HG03139 (cell line): Measurements from ENCODE around the gene PRDM10.
A peak's percentile ranks its signal among the peaks of the same experiment; 100 is the strongest.
"Not testable (repeated sequence)": the region's sequence is repeated elsewhere in the genome, so short reads cannot be mapped to it uniquely, and the experiment has no call there.

Experiments
- ATAC-seq: cut with Tn5 transposase; IDR thresholded peaks from one replicate; pipeline ENCODE4 v1.9.1; 2021; ENCODE audit not compliant: unreplicated experiment

Gene PRDM10

DNA sequence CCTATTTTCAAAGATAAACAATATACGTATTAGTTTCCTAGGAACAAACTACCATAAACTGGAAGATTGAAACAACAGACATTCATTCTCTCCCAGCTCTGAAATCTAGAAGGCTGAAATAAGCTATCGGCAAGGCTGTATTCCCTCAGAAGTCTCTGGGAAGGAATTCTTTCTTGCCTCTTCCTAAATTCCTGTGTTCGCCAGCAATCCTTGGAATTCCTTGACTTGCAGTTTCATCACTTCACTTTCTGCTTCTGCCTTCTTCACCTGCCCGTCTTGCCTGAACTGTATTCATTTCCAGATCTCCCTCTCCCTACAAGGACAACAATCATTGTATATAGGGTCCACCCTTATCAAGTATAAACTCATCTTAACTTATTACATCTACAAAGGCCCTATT is 17.7 kb upstream of the PRDM10 start:
- no peak for ATAC-seq

DNA sequence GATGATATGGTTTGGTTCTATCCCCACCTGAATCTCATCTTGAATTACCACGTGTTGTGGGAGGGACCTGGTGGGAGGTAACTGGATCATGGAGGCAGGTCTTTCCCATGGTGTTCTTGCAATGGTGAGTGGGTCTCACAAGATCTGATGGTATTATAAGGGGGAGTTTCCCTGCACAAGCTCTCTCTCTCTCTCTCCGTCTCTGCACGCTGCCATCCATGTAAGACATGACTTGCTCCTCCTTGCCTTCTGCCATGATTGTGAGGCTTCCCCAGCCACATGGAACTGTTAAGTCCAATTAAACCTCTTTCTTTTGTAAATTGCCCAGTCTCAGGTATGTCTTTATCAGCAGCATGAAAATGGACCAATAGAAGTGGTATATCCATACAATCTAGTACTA is 13.2 kb upstream of the PRDM10 start:
- ATAC-seq = not testable (repeated sequence)

GRCh38 chr11:130008326-130008725 is 5.7 kb upstream of the PRDM10 start:
- ATAC-seq = no peak

DNA sequence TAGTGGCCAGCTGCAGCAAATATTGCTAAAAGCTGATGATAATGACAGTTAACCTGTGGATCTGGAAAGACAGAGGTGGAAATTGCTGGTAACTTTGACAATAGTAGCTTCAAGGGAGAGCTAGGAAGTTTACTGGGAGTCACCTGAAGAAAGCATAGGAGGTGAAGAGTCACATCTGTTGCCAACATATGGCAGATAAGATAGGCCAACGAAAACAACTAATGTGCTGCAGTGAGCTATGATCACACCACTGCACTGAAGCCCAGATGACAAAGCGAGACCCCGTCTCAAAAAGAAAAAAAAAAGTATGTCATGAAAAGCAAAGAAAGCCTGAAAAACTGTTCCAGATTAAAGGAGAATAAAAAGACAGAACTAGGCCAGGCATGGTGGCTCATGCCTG is 4.3 kb upstream of the PRDM10 start:
- no peak for ATAC-seq

GRCh38 chr11:130003717-130004001 is 1.0 kb upstream of the PRDM10 start:
- peak; percentile 11 for ATAC-seq

DNA sequence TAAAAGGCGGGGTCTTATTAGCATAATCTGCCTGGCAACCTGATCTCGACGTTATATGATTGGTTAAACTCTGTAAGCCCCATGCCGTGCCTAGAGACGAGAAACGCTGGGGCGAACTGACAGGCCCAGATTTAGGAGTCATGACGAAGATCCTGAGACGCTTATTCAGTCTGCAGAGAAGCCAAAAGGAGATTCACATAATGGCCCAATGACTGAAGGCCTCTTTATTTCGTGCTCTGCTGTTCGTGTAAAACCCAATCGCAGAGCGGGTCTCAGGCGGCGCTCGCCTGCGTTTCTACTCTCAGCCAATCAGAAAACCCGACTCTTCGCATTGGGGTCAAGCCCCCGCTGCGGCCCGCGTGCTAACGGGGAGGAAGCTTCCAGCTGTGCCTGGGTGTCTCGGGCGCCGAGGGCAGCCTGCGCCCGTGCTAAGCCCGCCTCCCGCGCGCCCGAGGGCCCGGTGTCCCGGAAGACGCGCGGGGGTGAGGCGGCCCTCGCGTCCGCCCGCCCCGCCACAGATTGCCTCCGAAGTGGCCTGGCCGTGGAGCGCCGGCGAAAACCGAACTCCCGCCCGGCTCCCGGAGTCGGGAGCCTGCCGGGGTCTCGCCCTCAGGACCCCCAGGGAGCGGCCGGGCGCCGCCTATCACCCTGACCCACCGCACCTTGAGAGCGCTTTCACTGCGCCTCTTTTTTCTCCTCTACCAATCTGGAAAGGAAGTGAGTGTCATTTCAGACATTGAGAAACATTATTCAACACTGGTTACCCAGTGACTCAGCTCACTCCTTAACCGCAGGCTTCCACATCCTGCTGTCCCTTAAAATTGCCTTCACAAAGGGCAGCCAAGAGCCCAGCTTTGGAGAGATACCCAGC is 446 bp upstream of the PRDM10 start:
- ATAC-seq = peak; percentile 74

DNA sequence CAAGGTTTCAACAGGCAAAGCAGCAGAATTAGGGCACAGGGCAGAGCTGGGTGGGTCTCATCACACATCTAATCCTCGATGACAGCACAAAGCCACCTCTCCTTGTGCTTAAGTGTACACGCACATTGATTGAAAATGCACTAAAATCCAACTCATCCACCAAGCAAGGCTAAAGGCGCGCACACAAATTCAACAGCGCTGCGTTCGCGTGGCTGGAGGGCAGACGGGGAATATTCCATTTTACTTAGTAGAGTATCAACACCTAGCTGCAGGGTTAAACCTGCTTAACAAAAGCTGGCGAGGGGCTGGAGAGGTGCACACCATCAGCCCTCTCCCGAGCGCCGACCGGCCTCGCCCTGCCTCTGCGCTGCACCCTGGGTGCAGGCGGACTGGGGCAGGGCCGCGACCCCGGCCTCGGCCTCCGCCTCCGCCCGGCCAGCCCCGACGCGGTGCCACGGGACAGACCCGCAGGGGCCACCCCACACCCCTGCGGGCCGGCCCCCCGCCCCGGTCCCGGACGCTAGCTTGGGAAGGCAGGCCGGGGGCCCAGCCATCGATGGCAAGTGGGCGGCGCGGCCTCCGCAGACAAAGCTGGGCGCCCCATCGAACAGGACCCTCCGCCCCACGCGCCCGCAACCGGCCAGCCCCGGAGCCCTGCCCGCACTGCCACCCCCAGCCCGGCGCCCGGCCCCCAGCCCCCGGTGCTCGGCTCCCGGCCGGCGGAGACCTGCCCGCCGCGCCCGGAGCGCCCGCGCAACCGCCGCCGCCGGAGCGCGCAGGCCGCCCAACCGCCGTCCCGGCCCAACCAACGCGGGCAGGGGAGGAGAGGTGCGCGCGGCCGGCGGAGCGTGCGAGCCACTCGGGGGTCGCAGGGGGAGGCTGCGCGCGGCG is 929 bp downstream of the PRDM10 start:
- peak; percentile 23 for ATAC-seq

- ATAC-seq = no peak
Measured at GRCh38 chr11:130000552-130001176, 2.0 kb downstream of the PRDM10 start.

- ATAC-seq = no peak
Measured at GRCh38 chr11:129999407-129999806, 3.2 kb downstream of the PRDM10 start.

DNA sequence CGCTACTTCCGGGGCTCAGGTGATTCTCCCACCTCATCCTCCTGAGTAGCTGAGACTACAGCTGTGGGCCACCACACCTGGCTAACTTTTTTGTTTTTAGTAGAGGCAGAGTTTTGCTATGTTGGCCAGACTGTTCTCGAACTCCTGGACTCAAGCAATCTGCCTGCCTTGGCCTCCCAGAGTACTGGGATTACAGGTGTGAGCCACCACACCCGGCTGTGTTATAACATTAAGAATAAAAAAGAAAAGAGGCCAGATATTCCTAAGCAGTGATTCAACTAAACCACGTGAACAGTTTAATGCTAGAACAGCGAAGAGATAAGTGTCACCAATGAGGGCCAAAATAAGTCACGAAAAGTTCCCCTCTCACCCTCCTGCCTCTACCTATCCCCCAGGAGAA is 3.7 kb downstream of the PRDM10 start:
- ATAC-seq = no peak

DNA sequence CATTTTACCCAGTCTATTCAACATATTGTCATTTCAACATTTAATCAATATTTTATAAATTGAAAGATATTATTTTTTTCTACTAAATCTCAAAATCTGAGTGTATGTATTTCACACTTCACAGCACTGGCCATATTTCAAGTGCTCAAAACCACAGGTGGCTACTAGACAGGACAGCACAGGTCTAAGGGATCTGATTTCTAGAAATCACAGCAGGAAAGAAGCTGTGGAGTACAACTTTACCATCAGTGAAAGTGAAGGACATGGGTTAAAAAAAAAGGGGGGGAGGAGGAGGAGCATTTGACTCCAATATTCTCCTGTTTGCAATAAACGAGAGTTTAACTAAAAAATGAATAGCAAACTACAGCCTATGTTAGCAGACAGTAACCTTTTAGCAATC is 4.5 kb downstream of the PRDM10 start:
- ATAC-seq = no peak

DNA sequence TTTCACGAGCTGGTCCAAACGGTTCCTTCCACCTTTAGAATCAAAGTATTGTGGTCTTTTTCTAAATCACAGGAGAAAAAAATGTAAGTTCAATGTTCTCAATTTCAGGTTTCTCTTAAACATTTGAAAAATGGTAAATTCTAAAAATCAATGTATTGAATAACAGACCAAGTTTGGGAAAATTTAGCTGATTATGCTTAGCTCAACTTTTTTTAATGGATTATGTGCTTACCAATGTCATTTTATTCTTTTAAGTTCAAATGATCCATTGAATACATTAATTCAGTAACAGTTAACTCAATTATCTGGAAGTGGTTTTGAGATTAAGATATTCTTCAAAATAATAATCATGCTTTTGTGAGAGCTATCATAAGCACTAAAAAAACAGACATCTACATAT is 5.1 kb downstream of the PRDM10 start:
- ATAC-seq = no peak

DNA sequence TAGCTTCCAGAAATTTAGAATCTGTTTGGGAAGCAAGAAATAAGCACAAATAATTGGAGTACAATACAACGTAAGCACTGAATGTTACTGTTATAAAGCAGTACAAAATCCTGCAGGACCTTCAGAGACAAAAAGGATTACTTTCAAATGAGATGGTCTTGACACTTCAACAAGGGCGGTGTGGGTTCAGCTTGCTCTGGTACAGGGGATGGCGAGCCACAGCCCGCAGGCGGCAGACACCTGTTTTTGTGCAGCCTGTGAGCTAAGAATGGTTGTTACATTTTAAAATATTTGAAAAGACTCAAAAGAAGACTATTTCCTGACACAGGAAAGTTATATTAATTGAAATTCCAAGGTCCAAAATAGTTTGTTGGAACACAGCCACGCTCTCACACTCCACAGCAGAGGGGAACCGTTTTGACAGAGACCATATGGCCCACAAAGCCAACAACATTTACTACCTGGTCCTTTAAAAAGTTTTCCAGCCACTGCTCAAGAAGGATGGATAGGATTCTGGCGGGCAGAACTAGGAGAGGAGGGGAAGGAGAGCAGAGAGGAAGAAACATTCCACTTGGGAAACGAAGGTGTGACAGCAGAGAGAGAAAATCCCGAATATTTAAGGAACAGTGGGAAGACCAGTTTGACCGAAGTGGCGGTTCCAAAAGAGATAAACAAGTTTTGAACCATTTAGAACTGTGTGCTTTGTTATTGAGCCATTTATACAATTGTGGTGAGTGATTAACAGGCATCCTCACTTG is 6.3 kb downstream of the PRDM10 start:
- no peak for ATAC-seq

DNA sequence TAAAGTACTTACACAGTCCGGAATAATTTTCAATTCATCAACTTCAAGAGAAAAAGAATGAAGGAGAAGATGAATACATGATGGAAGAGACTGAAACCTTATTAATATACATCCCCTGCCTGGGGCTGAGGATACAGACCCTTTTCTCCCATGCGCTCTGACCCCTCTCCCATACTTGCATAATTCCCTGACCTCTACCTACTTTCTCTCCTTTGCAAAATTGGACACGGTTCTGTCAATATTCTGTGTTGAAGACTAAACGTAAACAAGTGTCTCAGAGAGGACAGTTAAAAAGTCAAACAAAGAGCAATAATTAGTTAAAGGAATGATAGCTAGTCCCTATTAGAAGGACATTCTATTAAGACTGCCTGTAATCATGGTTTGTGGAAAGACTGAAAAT is 7.5 kb downstream of the PRDM10 start:
- ATAC-seq = no peak

GRCh38 chr11:129992161-129992944 is 10.3 kb downstream of the PRDM10 start:
- no peak for ATAC-seq

GRCh38 chr11:129989149-129989813 is 13.4 kb downstream of the PRDM10 start:
- ATAC-seq = no peak

GRCh38 chr11:129987950-129988349 is 14.7 kb downstream of the PRDM10 start:
- ATAC-seq = no peak

DNA sequence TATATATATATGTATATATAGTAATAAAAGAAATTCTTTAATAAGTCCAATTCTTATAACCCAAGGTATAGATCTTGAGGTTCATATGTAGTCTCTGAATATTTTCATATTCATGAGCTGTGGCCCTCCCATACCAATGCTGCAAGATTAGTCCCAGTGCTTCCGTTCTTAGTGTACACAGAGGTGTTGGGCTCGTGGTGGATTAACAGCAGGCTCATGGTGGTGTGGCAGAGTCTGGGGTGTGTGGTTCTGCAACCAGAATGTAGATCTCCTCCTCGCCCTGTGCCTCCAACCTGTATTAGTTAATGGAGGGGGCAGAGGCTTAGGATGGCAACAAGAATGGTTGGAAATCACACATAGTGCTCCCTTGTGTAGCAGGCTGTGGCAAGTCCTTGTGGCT is 16.8 kb downstream of the PRDM10 start:
- no peak for ATAC-seq

DNA sequence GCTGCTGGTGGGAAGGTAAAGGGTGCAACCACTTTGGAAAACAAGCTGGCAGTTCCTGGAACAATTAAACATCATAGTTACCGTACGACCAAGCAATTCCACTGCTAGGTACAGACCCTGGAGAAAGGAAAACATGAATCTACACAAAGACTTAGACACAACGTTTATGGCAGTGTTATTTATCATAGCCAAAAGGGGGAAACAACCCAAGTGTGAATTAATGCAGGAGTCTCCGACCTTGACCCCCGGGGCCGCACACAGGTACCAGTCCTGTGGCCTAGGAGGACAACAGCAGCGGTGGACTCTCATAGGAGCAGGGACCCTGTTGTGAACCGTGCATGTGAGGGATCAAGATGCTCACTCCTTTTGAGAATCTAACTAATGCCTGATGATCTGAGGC is 22.5 kb downstream of the PRDM10 start:
- ATAC-seq = no peak
